Neuron (in vitro differentiated cells): ENCODE measurements around the gene CAST.

Source experiments
- H2AFZ ChIP-seq: one replicate; pipeline ENCODE4 v1.6.1; 2013; ENCODE audit warnings: low read depth, mild to moderate bottlenecking, inconsistent platforms, low read length, moderate library complexity
- H3K27me3 ChIP-seq: one replicate; pipeline ENCODE4 v1.6.1; 2013; ENCODE audit warnings: low read length; ENCODE audit not compliant: insufficient read depth
- H3K36me3 ChIP-seq: one replicate; pipeline ENCODE4 v1.6.1; 2013; ENCODE audit warnings: low read length; ENCODE audit not compliant: insufficient read depth
- H3K4me1 ChIP-seq: one replicate; pipeline ENCODE4 v1.6.1; 2013; ENCODE audit warnings: low read length; ENCODE audit not compliant: insufficient read depth
- H3K4me3 ChIP-seq: 2 replicates; pipeline ENCODE4 v1.5.1; 2013; ENCODE audit warnings: mild to moderate bottlenecking, low read length, moderate library complexity
- H3K9me3 ChIP-seq: one replicate; pipeline ENCODE4 v1.6.1; 2013; ENCODE audit warnings: low read length

Gene CAST

DNA sequence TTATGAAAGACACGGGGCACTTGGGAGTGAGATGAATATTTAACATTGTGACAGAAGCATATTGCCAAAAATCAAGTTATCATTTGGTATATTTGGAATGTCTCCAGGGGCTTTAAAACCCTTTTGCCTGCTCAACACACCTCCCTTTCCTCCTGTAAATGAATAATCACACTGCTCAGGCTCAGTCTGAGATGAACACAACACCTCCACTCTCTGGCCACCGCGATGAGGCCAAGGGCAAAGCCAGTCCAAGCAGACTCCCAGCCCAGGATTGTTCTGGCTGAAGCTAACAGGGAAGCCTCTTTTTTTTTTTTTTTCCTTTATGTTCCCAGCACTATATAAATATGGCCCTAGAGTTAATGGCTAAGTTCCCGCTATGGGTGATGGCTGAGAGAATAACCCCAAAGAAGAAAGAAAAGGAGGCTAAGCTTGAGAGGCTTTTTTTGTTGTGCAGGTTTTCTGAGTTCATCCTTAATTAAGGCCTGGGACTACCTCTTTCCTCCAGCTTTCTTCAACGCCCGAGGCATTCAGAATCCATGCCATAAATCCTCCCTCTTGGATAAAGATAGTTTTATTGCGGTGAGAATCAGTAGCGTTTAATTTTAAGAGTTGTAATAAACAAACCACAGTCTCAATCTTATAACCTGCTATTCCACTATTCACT lies 156.1 kb downstream of the CAST start:
- Histone ChIP-seq H3K36me3 (no peaks in the 10 kb centered on the region), H3K27me3 (no peaks in the 10 kb centered on the region), H2AFZ (no peak overlapping the region), H3K9me3 (no peaks in the 10 kb centered on the region), H3K4me1 (no peaks in the 10 kb centered on the region), H3K4me3 (no peak overlapping the region)

DNA sequence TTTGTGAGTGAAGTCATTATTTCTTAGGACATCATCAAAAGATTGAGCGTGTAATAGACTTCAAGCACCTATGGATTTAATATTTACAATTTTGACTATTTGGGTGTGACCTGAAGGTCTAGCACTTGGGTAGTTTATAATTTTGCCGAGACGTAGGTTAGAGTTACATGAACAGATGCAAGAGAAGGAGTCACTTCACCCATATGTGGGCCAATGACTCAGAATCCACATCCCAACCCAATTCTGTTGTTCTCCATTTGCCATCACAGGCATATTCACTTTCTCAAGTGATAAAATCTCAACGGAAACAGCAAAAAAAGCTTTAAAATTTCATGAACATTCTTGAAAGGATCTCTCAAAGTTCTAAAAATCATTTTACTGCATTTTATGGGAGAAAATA lies 157.6 kb downstream of the CAST start:
- Histone ChIP-seq H3K4me3 (no peak overlapping the region), H2AFZ (no peak overlapping the region), H3K27me3 (no peaks in the 10 kb centered on the region), H3K4me1 (no peaks in the 10 kb centered on the region), H3K9me3 (no peaks in the 10 kb centered on the region), H3K36me3 (no peaks in the 10 kb centered on the region)

DNA sequence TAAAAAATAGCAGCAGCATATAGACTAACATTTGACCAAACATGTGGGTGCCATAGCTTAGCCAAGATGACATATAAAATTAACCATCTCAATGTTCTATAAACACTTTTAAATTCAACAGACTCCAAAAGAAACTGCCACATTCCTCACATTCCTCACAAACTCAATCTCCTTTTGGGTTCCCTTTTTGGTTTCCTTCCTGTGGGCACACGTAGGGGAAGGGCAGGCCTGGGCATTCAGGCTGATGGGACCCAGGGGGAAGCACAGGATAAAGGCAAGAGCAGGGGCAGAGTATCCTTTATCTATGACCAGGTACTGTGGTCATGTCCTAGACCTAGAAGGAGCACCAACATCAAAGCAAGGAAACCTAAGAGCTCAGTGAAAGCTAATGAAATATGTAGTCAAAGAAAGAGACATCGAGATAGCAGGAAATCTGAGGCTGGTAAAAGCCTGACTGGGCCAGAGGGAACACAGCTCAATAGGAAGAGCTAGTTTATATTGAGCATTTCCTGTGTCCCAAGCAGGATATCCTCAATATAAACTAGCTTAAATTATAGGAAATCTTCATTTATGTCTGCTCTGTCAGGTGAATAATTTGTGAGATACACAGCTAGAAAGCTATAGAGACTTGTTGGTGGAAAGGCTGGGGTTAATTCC lies 159.2 kb downstream of the CAST start:
- no peaks in the 10 kb centered on the region for H3K27me3 ChIP-seq
- H3K4me3 ChIP-seq = no peak overlapping the region
- H3K36me3 ChIP-seq = no peaks in the 10 kb centered on the region
- H3K9me3 ChIP-seq = no peaks in the 10 kb centered on the region
- no peaks in the 10 kb centered on the region for H3K4me1 ChIP-seq
- no peak overlapping the region for H2AFZ ChIP-seq

- Histone ChIP-seq H3K27me3 (no peaks in the 10 kb centered on the region), H2AFZ (no peak overlapping the region), H3K36me3 (no peaks in the 10 kb centered on the region), H3K4me1 (no peaks in the 10 kb centered on the region), H3K4me3 (no peak overlapping the region), H3K9me3 (no peaks in the 10 kb centered on the region)
Measured at GRCh38 chr5:96822686-96823459, 160.7 kb downstream of the CAST start.

- Histone ChIP-seq H3K4me3 (no peak overlapping the region), H3K9me3 (no peaks in the 10 kb centered on the region), H3K27me3 (no peaks in the 10 kb centered on the region), H2AFZ (no peak overlapping the region), H3K4me1 (no peaks in the 10 kb centered on the region), H3K36me3 (no peaks in the 10 kb centered on the region)
Measured at GRCh38 chr5:96823900-96824380, 161.8 kb downstream of the CAST start.
